ENCODE results near the gene OGDH. TPM values are rescaled to one million over a fixed set of nuclear protein-coding genes. Genes with fewer than 3 reads are reported as not detected.
"Not testable (repeated sequence)": the region's sequence is repeated elsewhere in the genome, so short reads cannot be mapped to it uniquely, and the experiment has no call there.

Gene OGDH
- total RNA-seq, 2 experiments from 2014 or later, result 99.6 to 103 TPM

DNA sequence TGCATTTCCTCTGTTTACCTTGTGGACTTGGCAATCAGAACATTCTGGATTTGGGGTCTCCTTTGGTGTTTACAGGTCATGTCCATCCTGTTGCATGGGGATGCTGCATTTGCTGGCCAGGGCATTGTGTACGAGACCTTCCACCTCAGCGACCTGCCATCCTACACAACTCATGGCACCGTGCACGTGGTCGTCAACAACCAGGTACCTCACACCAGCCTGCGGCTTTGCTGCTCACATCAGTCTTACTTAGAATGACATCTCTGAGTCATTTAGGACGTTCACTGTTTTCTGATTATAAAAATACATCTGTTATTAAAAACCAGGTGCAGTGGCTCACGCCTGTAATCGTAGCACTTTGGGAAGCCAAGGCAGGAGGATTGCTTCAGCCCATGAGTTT lies 75.2 kb downstream of the OGDH start:
- H3K36me3 Mint-ChIP-seq, result peaks cover 24% of the 10 kb centered on the region

DNA sequence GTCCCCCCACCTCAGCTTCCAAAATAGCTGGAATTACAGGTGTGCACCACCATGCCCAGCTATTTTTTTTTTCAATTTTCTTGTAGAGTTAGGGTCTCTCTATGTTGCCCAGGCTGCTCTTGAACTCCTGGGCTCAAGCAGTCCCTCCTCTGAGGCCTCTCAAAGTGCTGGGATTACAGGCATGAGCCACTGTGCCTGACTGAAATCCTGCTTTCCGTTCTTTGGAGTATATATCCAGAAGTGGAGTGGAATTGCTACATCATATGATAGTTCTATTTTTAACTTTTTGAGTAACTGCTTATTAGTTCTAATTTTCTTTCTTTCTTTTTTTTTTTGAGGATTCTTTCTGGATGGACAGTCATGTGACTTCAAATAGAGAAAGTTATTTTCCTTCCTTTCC lies 79.3 kb downstream of the OGDH start:
- no peak overlapping the region for H3K27ac Mint-ChIP-seq
- ATAC-seq (ENCODE audit: low read depth), result no peak
- no peaks in the 10 kb centered on the region for H3K9me3 Mint-ChIP-seq
- H3K4me3 Mint-ChIP-seq, result no peak overlapping the region
- H3K36me3 Mint-ChIP-seq, result peaks cover 33% of the 10 kb centered on the region
- POLR2A ChIA-PET, result no interaction called here
- no peaks in the 10 kb centered on the region for H3K4me1 Mint-ChIP-seq
- H3K27me3 Mint-ChIP-seq, result no peaks in the 10 kb centered on the region
- no peak for DNase-seq

More for the DNA sequence above, 75.2 kb downstream of the OGDH start:
- DNase-seq, result no peak
- no peaks in the 10 kb centered on the region for H3K9me3 Mint-ChIP-seq
- H3K27me3 Mint-ChIP-seq, result no peaks in the 10 kb centered on the region
- POLR2A ChIA-PET, result no interaction called here
- H3K4me3 Mint-ChIP-seq, result no peak overlapping the region
- H3K4me1 Mint-ChIP-seq, result no peaks in the 10 kb centered on the region
- H3K27ac Mint-ChIP-seq, result no peak overlapping the region
- no peak for ATAC-seq (ENCODE audit: low read depth)

DNA sequence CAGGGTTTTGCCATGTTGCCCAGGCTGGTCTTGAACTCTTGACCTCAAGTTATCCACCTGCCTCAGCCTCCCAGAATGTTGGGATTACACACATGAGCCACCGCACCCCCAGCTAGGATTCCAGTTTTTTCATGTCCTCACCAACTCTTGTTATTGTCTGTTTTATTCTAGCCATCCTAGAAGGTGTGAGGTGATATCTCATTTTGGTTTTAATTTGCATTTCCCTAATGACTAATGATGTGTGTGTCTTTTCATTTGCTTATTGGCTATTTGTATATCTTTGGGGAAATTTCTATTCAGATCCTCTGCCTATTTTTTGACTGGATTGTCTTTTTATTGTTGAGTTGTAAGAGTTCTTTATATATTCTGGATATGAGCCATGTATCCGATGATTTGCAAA lies 83.0 kb downstream of the OGDH start:
- Mint-ChIP-seq H3K4me3 (no peak overlapping the region), H3K4me1 (no peaks in the 10 kb centered on the region), H3K27ac (no peak overlapping the region), H3K9me3 (no peaks in the 10 kb centered on the region), H3K27me3 (no peaks in the 10 kb centered on the region), H3K36me3 (peaks cover 23% of the 10 kb centered on the region)
- POLR2A ChIA-PET, result no interaction called here
- DNase-seq (no peak), ATAC-seq (ENCODE audit: low read depth) (no peak)

DNA sequence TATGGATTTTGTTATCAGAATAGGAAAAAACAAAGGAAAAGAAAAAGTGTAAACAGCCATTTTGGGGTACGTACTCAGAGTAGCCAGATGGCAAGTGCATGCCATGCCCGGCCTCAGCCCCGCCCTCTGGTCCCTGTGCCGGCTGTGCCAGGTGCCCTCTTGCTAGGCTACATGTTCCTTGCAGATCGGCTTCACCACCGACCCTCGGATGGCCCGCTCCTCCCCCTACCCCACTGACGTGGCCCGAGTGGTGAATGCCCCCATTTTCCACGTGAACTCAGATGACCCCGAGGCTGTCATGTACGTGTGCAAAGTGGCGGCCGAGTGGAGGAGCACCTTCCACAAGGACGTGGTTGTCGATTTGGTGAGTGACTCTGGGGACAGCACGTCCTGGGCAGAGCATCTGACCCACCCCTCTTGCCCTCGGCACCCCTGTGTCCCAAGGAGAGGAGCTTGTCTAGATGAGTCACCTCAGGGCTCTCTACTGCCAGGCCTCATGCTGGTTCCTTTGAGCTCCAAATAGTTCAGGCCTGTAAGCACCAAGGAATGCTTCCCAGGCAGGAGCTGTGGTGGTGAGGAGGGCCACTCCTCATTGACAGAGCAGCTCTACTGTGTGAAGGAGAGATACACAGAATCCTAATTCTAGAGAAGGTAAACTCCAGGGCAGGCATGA lies 87.3 kb downstream of the OGDH start:
- peaks cover 42% of the 10 kb centered on the region for H3K36me3 Mint-ChIP-seq
- DNase-seq (no peak), ATAC-seq (ENCODE audit: low read depth) (no peak)
- H3K4me3 Mint-ChIP-seq, result no peak overlapping the region
- POLR2A ChIA-PET, result no interaction called here
- no peak overlapping the region for H3K27ac Mint-ChIP-seq
- H3K4me1 Mint-ChIP-seq, result no peaks in the 10 kb centered on the region
- no peaks in the 10 kb centered on the region for H3K27me3 Mint-ChIP-seq
- H3K9me3 Mint-ChIP-seq, result no peaks in the 10 kb centered on the region

DNA sequence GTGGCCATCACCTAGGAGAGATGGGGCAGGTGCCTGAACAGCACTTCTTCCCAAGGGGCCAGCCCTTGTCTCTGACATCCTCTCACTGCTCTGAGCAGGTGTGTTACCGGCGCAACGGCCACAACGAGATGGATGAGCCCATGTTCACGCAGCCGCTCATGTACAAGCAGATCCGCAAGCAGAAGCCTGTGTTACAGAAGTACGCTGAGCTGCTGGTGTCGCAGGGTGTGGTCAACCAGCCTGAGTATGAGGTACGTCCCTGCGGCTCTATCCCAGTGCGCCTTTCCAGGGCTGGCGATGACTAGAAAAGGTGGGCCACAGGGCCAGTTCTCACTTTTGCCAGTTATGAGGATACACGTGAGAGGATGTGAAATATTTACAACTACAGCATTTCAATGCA lies 87.9 kb downstream of the OGDH start:
- Mint-ChIP-seq H3K27ac (no peak overlapping the region), H3K4me1 (no peaks in the 10 kb centered on the region), H3K9me3 (no peaks in the 10 kb centered on the region), H3K4me3 (no peak overlapping the region), H3K36me3 (peaks cover 46% of the 10 kb centered on the region), H3K27me3 (no peaks in the 10 kb centered on the region)
- DNase-seq (no peak), ATAC-seq (ENCODE audit: low read depth) (no peak)
- POLR2A ChIA-PET, result no interaction called here

DNA sequence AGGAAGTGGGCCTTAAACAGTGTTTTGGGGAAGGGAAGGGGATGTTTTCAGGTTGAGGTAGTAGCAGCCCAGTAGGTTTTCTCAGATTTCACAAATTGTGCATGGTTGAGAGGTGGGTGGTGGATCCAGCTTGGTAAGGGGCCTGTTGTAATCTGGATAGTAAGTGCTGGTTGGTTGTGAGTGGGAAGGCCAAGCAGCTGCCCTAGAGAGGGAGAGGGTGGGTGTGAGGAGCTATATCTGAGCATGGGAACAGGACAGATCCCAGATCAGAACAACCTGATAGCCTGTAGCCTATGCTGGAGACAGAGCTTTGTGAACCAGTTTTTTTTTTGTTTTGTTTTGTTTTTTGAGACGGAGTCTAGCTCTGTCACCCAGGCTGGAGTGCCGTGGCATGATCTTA lies 88.3 kb downstream of the OGDH start:
- POLR2A ChIA-PET, result no interaction called here
- DNase-seq, result no peak
- Mint-ChIP-seq H3K4me3 (no peak overlapping the region), H3K27ac (no peak overlapping the region), H3K4me1 (no peaks in the 10 kb centered on the region), H3K9me3 (peaks cover 3% of the 10 kb centered on the region), H3K27me3 (no peaks in the 10 kb centered on the region), H3K36me3 (peaks cover 48% of the 10 kb centered on the region)
- ATAC-seq (ENCODE audit: low read depth), result no peak

DNA sequence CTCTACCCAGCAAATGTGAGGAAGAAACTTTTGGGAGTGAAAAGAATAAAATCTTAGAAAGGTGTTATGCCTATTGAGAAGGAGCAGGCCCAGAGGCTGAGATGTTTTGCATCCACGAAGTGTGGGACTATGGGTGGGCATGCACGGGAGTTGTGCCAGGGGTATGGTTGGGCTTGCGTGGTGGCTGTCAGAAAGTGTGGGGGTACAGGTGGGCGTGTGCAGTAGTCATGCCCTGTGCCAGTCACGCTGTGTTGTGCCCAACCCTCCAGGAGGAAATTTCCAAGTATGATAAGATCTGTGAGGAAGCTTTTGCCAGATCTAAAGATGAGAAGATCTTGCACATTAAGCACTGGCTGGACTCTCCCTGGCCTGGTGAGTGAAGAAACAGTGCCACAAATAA lies 89.3 kb downstream of the OGDH start:
- H3K27ac Mint-ChIP-seq, result peak overlapping the region; percentile 48
- peaks cover 52% of the 10 kb centered on the region for H3K36me3 Mint-ChIP-seq
- peaks cover 3% of the 10 kb centered on the region for H3K9me3 Mint-ChIP-seq
- DNase-seq (no peak), ATAC-seq (ENCODE audit: low read depth) (no peak)
- H3K4me3 Mint-ChIP-seq, result no peak overlapping the region
- no peaks in the 10 kb centered on the region for H3K4me1 Mint-ChIP-seq
- POLR2A ChIA-PET, result no interaction called here
- H3K27me3 Mint-ChIP-seq, result no peaks in the 10 kb centered on the region

DNA sequence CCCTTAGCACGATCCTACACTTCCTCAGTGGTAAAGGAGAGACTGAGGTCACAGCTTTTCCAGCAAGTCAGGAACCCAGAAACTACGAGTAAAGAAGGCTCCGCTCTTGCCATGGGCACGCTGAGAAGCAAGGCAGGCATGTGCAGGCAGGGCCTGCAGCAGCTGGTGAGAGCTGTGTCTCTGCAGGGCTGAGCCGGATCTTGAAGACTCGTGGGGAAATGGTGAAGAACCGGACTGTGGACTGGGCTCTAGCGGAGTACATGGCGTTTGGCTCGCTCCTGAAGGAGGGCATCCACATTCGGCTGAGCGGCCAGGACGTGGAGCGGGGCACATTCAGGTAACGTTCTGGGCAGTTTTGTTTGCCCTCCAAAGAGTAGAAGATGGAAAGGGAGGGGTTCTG lies 90.3 kb downstream of the OGDH start:
- no peak for DNase-seq
- no peak for ATAC-seq (ENCODE audit: low read depth)
- no peak overlapping the region for H3K4me3 Mint-ChIP-seq
- H3K36me3 Mint-ChIP-seq, result peaks cover 60% of the 10 kb centered on the region
- peaks cover 3% of the 10 kb centered on the region for H3K9me3 Mint-ChIP-seq
- POLR2A ChIA-PET, result no interaction called here
- no peaks in the 10 kb centered on the region for H3K4me1 Mint-ChIP-seq
- no peak overlapping the region for H3K27ac Mint-ChIP-seq
- H3K27me3 Mint-ChIP-seq, result no peaks in the 10 kb centered on the region

DNA sequence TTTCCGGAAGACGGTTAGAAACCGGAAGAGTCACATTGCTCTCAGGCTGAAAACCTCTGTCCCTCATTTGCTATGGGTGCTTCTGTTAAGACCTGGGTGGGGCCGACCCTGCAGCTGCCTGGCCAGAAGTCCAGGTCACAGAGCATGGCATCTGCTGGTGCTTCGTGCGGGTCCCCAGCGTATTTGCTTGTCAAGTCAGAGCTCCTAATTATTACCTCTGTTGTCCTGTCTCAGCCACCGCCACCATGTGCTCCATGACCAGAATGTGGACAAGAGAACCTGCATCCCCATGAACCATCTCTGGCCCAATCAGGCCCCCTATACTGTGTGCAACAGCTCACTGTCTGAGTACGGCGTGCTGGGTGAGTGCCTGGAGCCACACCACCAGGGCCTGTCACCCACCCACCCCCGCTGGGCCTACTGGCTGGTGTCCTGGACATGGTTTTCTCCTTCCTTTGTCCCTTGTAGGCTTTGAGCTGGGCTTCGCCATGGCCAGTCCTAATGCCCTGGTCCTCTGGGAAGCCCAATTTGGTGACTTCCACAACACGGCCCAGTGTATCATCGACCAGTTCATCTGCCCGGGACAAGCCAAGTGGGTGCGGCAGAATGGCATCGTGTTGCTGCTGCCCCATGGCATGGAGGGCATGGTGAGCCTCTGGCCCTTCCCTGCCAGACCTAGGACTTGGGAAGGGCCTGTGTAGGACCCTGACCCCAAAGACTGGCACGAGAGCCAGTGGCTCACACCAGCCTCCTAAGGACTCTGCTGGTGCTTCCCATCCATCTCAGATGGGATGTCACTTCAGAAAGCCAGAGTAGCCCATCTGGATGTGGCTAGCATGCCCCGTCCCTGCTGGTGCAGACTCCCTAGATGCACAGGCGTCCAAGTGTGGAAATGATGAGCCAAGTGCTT lies 91.0 kb downstream of the OGDH start:
- H3K36me3 Mint-ChIP-seq, result peaks cover 61% of the 10 kb centered on the region
- H3K4me3 Mint-ChIP-seq, result no peak overlapping the region
- H3K27me3 Mint-ChIP-seq, result no peaks in the 10 kb centered on the region
- POLR2A ChIA-PET, result no interaction called here
- no peak overlapping the region for H3K27ac Mint-ChIP-seq
- H3K4me1 Mint-ChIP-seq, result no peaks in the 10 kb centered on the region
- ATAC-seq (ENCODE audit: low read depth), result no peak
- no peak for DNase-seq
- H3K9me3 Mint-ChIP-seq, result peaks cover 3% of the 10 kb centered on the region

DNA sequence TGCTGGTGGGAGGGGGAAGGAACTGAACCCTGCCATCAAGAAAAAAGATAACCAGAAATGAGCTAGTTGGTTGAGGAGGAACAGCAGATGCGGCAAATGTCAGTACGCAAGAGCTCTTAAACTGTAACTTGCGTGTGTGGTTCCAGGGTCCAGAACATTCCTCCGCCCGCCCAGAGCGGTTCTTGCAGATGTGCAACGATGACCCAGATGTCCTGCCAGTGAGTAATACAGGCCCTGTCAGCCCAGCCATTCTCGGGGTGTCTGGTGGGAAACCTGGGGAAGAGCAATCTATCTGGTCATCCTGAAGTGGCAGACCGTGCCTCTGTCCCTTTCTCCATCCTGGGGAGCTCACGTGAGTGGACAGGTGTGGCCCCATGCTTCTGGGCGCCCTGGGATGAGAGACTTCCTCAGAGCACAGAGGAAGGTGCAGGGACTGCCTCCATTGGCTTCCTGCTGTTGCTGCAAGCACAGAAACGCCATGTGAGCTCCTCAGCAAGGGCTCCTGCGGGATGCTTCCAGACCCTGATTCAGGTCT lies 91.7 kb downstream of the OGDH start:
- Mint-ChIP-seq H3K9me3 (peaks cover 3% of the 10 kb centered on the region), H3K36me3 (peaks cover 68% of the 10 kb centered on the region), H3K27ac (no peak overlapping the region), H3K4me3 (no peak overlapping the region), H3K4me1 (no peaks in the 10 kb centered on the region), H3K27me3 (no peaks in the 10 kb centered on the region)
- POLR2A ChIA-PET, result interaction anchor here (0.7 kb wide), 1 partner anchor 99 kb away, joined by 3 read pairs; no protein-coding TSS in a partner anchor
- no peak for ATAC-seq (ENCODE audit: low read depth)
- DNase-seq, result no peak

DNA sequence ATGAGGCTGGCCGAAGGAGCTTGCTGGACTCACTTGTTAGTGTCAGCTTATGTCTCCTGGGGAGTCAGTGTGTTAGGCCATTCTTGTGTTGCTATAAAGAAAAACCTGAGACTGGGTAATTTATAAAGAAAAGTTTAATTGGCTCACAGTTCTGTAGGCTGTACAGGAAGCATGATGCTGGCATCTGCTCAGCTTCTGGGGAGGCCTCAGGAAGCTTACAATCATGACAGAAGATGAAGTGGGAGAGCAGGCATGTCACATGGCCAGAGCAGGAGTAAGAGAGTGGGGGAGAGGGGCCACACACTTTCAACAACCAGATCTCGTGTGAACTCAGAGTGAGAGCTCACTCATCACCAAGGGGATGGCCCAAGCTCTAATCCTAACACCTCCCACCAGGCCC lies 93.2 kb downstream of the OGDH start:
- H3K27ac Mint-ChIP-seq; POLR2A ChIA-PET; H3K9me3 Mint-ChIP-seq; H3K27me3 Mint-ChIP-seq; ATAC-seq (ENCODE audit: low read depth); H3K4me3 Mint-ChIP-seq; DNase-seq; H3K4me1 Mint-ChIP-seq: not testable (repeated sequence)
- H3K36me3 Mint-ChIP-seq, result peaks cover 80% of the 10 kb centered on the region

DNA sequence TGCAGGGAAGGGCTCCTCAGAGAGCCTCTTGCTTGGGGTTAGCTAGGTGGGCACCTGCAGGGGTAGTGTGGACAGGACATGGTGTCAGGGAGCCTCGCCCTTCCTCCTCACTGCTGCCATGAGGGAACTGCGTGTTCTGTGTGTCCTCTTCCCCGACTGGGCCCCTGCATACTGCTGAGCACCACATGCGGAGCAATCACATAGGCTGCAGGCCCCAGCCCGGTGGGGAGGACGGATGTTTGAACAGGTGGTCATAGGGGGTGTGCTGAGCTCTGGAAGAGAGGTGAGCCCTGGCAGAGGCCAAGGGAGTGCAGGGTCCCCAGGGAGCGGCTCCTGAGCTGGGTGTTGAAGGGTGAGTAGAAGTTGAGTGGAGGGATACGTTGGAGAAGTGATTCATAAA lies 93.9 kb downstream of the OGDH start:
- Mint-ChIP-seq H3K27me3 (no peaks in the 10 kb centered on the region), H3K9me3 (peaks cover 3% of the 10 kb centered on the region), H3K4me1 (no peaks in the 10 kb centered on the region), H3K27ac (no peak overlapping the region), H3K4me3 (peak overlapping the region; percentile 4), H3K36me3 (peaks cover 81% of the 10 kb centered on the region)
- ATAC-seq (ENCODE audit: low read depth) (no peak), DNase-seq (no peak)
- POLR2A ChIA-PET, result no interaction called here

DNA sequence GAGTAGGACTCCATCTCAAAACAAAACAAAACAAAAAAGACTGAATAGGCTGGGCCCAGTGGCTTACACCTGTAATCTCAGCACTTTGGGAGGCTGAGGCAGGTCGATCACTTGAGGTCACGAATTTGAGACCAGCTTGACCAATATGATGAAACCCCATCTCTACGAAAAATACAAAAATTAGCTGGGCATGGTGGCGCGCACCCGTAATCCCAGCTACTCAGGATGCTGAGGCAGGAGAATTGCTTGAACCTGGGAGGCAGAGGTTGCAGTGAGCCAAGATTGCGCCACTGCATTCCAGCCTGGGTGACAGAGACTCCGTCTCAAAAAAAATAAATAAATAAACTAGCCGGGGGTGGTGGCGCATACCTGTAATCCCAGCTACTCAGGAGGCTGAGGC lies 97.0 kb downstream of the OGDH start:
- H3K4me1 Mint-ChIP-seq; ATAC-seq (ENCODE audit: low read depth); DNase-seq; H3K4me3 Mint-ChIP-seq; H3K27me3 Mint-ChIP-seq; H3K27ac Mint-ChIP-seq; H3K9me3 Mint-ChIP-seq: not testable (repeated sequence)
- POLR2A ChIA-PET, result interaction anchor here (0.5 kb wide), 1 partner anchor 143 kb away, joined by 4 read pairs; no protein-coding TSS in a partner anchor
- H3K36me3 Mint-ChIP-seq, result peaks cover 57% of the 10 kb centered on the region

DNA sequence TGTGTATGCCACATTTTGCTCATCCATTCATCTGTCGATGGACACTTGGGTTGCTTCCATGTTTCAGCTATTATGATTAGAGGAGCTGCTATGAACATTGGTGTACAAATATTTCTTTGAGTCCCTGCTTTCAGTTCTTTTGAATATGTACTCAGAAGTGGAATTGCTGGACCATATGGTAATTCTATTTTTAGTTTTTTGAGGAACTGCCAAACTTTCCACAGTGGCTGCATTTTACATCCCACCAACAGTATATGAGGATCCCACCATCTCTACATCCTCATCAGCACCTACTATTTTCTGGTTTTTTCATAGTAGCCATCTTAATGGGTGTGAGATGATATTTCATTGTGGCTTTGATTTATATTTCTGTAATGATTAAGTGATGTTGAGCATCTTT lies 97.5 kb downstream of the OGDH start:
- peaks cover 3% of the 10 kb centered on the region for H3K9me3 Mint-ChIP-seq
- no peaks in the 10 kb centered on the region for H3K4me1 Mint-ChIP-seq
- no peaks in the 10 kb centered on the region for H3K27me3 Mint-ChIP-seq
- ATAC-seq (ENCODE audit: low read depth), result no peak
- no peak for DNase-seq
- POLR2A ChIA-PET, result interaction anchor here (0.5 kb wide), 1 partner anchor 143 kb away, joined by 4 read pairs; no protein-coding TSS in a partner anchor
- H3K27ac Mint-ChIP-seq, result no peak overlapping the region
- peaks cover 52% of the 10 kb centered on the region for H3K36me3 Mint-ChIP-seq
- H3K4me3 Mint-ChIP-seq, result no peak overlapping the region

All from activated naive CD8-positive, alpha-beta T cell treated with anti-CD3 and anti-CD28 coated beads, Interleukin-2, amount 10 ng/mL, durations not matched to agents 7 days and 5 days (primary cell).